Activated naive CD4-positive, alpha-beta T cell treated with anti-CD3 and anti-CD28 coated beads, Interleukin-2, amount 10 ng/mL, durations not matched to agents 7 days and 5 days (primary cell): ENCODE data around the gene SH3D21.

ENCODE experiments used
- CTCF ChIA-PET: fragments of 350-600 bp; sonication (Branson Sonifier 250); formaldehyde crosslinking; loops from one replicate; lab custom pipeline; 2021; ENCODE audit warnings: antibody characterized with exemption; lab: Charles Lee
- DNase-seq: peaks from one replicate; pipeline ENCODE4 v3.0.0-alpha.2; 2020
- H3K27ac Mint-ChIP-seq: one replicate; pipeline ENCODE4 v1.8.0; 2021; ENCODE audit warnings: mild to moderate bottlenecking, moderate library complexity, mixed read lengths
- H3K27me3 Mint-ChIP-seq: one replicate; pipeline ENCODE4 v1.8.0; 2021; ENCODE audit warnings: mild to moderate bottlenecking, mixed read lengths
- H3K36me3 Mint-ChIP-seq: one replicate; pipeline ENCODE4 v1.8.0; 2021; ENCODE audit warnings: mixed read lengths
- H3K4me1 Mint-ChIP-seq: one replicate; pipeline ENCODE4 v1.8.0; 2021; ENCODE audit warnings: mixed read lengths
- H3K4me3 Mint-ChIP-seq: one replicate; pipeline ENCODE4 v1.8.0; 2021; ENCODE audit warnings: mild to moderate bottlenecking, moderate library complexity, mixed read lengths
- H3K9me3 Mint-ChIP-seq: one replicate; pipeline ENCODE4 v1.8.0; 2021; ENCODE audit warnings: mixed read lengths

Gene SH3D21

GRCh38 chr1:36285443-36286101, 20.6 kb upstream of the SH3D21 start:
- peak; percentile 77 for DNase-seq
- Mint-ChIP-seq H3K4me1 (peaks cover 18% of the 10 kb centered on the region), H3K36me3 (peaks cover 58% of the 10 kb centered on the region), H3K27ac (peak overlapping the region; percentile 83), H3K27me3 (no peaks in the 10 kb centered on the region), H3K9me3 (no peaks in the 10 kb centered on the region), H3K4me3 (no peak overlapping the region)
- CTCF ChIA-PET, result interaction anchor here (0.5 to 4.1 kb wide), 32 partner anchors 8 to 230 kb away, joined by 3 to 54 read pairs (median 4); partner anchors contain the start of genes THRAP3 and TRAPPC3

GRCh38 chr1:36286802-36287201, 19.4 kb upstream of the SH3D21 start:
- no peak overlapping the region for H3K27ac Mint-ChIP-seq
- H3K9me3 Mint-ChIP-seq, result no peaks in the 10 kb centered on the region
- H3K27me3 Mint-ChIP-seq, result no peaks in the 10 kb centered on the region
- CTCF ChIA-PET, result interaction anchor here (1.2 to 4.1 kb wide), 5 partner anchors 12 to 187 kb away, joined by 3 to 54 read pairs (median 4); partner anchors contain the start of gene TRAPPC3
- H3K36me3 Mint-ChIP-seq, result peaks cover 69% of the 10 kb centered on the region
- no peak for DNase-seq
- H3K4me1 Mint-ChIP-seq, result peaks cover 15% of the 10 kb centered on the region
- H3K4me3 Mint-ChIP-seq, result no peak overlapping the region

GRCh38 chr1:36287595-36287994, 18.6 kb upstream of the SH3D21 start:
- Mint-ChIP-seq H3K4me3 (no peak overlapping the region), H3K36me3 (peaks cover 71% of the 10 kb centered on the region), H3K27me3 (no peaks in the 10 kb centered on the region), H3K27ac (no peak overlapping the region), H3K9me3 (no peaks in the 10 kb centered on the region), H3K4me1 (peaks cover 15% of the 10 kb centered on the region)
- CTCF ChIA-PET, result interaction anchor here (1.2 to 4.1 kb wide), 5 partner anchors 11 to 188 kb away, joined by 3 to 54 read pairs (median 4); partner anchors contain the start of gene TRAPPC3
- DNase-seq, result no peak

GRCh38 chr1:36295390-36295789, 10.8 kb upstream of the SH3D21 start:
- no peak overlapping the region for H3K27ac Mint-ChIP-seq
- DNase-seq, result no peak
- peaks cover 60% of the 10 kb centered on the region for H3K36me3 Mint-ChIP-seq
- no peaks in the 10 kb centered on the region for H3K9me3 Mint-ChIP-seq
- no peak overlapping the region for H3K4me3 Mint-ChIP-seq
- H3K27me3 Mint-ChIP-seq, result no peaks in the 10 kb centered on the region
- CTCF ChIA-PET, result interaction anchor here (0.6 kb wide), 1 partner anchor 233 kb away, joined by 4 read pairs; no protein-coding TSS in a partner anchor
- peaks cover 8% of the 10 kb centered on the region for H3K4me1 Mint-ChIP-seq

GRCh38 chr1:36297062-36297461, 9.1 kb upstream of the SH3D21 start:
- Mint-ChIP-seq H3K27me3 (no peaks in the 10 kb centered on the region), H3K9me3 (no peaks in the 10 kb centered on the region), H3K36me3 (peaks cover 58% of the 10 kb centered on the region), H3K4me1 (peaks cover 8% of the 10 kb centered on the region), H3K4me3 (no peak overlapping the region), H3K27ac (no peak overlapping the region)
- DNase-seq, result no peak
- CTCF ChIA-PET, result no interaction called here

GRCh38 chr1:36298640-36299039, 7.5 kb upstream of the SH3D21 start:
- H3K27ac Mint-ChIP-seq, result no peak overlapping the region
- H3K36me3 Mint-ChIP-seq, result peaks cover 56% of the 10 kb centered on the region
- no peaks in the 10 kb centered on the region for H3K27me3 Mint-ChIP-seq
- no peaks in the 10 kb centered on the region for H3K9me3 Mint-ChIP-seq
- DNase-seq, result no peak
- H3K4me3 Mint-ChIP-seq, result no peak overlapping the region
- CTCF ChIA-PET, result interaction anchor here (0.8 to 1.0 kb wide), 2 partner anchors 11 to 201 kb away, joined by 3 to 4 read pairs; no protein-coding TSS in a partner anchor
- peaks cover 13% of the 10 kb centered on the region for H3K4me1 Mint-ChIP-seq

- Mint-ChIP-seq H3K9me3 (no peaks in the 10 kb centered on the region), H3K27me3 (no peaks in the 10 kb centered on the region), H3K4me1 (peaks cover 16% of the 10 kb centered on the region), H3K36me3 (peaks cover 48% of the 10 kb centered on the region), H3K4me3 (no peak overlapping the region), H3K27ac (peak overlapping the region; percentile 8)
- CTCF ChIA-PET, result interaction anchor here (0.7 to 2.2 kb wide), 9 partner anchors 8 to 151 kb away, joined by 3 to 7 read pairs (median 4); partner anchors contain the start of gene TRAPPC3
- DNase-seq, result no peak
Measured at GRCh38 chr1:36300526-36300925, 5.6 kb upstream of the SH3D21 start.

GRCh38 chr1:36301220-36301619, 4.9 kb upstream of the SH3D21 start:
- CTCF ChIA-PET, result interaction anchor here (1.4 to 2.2 kb wide), 2 partner anchors 121 to 152 kb away, joined by 5 to 7 read pairs; partner anchors contain the start of gene TRAPPC3
- H3K36me3 Mint-ChIP-seq, result peaks cover 43% of the 10 kb centered on the region
- no peak overlapping the region for H3K4me3 Mint-ChIP-seq
- peaks cover 23% of the 10 kb centered on the region for H3K4me1 Mint-ChIP-seq
- H3K27me3 Mint-ChIP-seq, result no peaks in the 10 kb centered on the region
- no peak for DNase-seq
- no peak overlapping the region for H3K27ac Mint-ChIP-seq
- no peaks in the 10 kb centered on the region for H3K9me3 Mint-ChIP-seq

GRCh38 chr1:36303244-36303643, 2.9 kb upstream of the SH3D21 start:
- DNase-seq, result no peak
- H3K9me3 Mint-ChIP-seq, result no peaks in the 10 kb centered on the region
- H3K36me3 Mint-ChIP-seq, result peaks cover 34% of the 10 kb centered on the region
- no peak overlapping the region for H3K27ac Mint-ChIP-seq
- H3K4me3 Mint-ChIP-seq, result no peak overlapping the region
- CTCF ChIA-PET, result no interaction called here
- no peaks in the 10 kb centered on the region for H3K27me3 Mint-ChIP-seq
- peaks cover 35% of the 10 kb centered on the region for H3K4me1 Mint-ChIP-seq

GRCh38 chr1:36303650-36304360, 2.4 kb upstream of the SH3D21 start:
- no peak for DNase-seq
- Mint-ChIP-seq H3K9me3 (no peaks in the 10 kb centered on the region), H3K27me3 (no peaks in the 10 kb centered on the region), H3K4me1 (peaks cover 35% of the 10 kb centered on the region), H3K4me3 (no peak overlapping the region), H3K36me3 (peaks cover 33% of the 10 kb centered on the region), H3K27ac (no peak overlapping the region)
- CTCF ChIA-PET, result no interaction called here

- CTCF ChIA-PET, result no interaction called here
- Mint-ChIP-seq H3K4me3 (no peak overlapping the region), H3K4me1 (peaks cover 37% of the 10 kb centered on the region), H3K36me3 (peaks cover 33% of the 10 kb centered on the region), H3K9me3 (no peaks in the 10 kb centered on the region), H3K27me3 (no peaks in the 10 kb centered on the region), H3K27ac (peak overlapping the region; percentile 49)
- no peak for DNase-seq
Measured at GRCh38 chr1:36304521-36304920, 1.6 kb upstream of the SH3D21 start.

- no peaks in the 10 kb centered on the region for H3K27me3 Mint-ChIP-seq
- peaks cover 34% of the 10 kb centered on the region for H3K4me1 Mint-ChIP-seq
- H3K4me3 Mint-ChIP-seq, result peak overlapping the region; percentile 90
- DNase-seq, result no peak
- CTCF ChIA-PET, result interaction anchor here (1.0 to 2.2 kb wide), 7 partner anchors 13 to 155 kb away, joined by 3 to 7 read pairs (median 5); partner anchors contain the start of gene TRAPPC3
- H3K9me3 Mint-ChIP-seq, result no peaks in the 10 kb centered on the region
- peaks cover 30% of the 10 kb centered on the region for H3K36me3 Mint-ChIP-seq
- H3K27ac Mint-ChIP-seq, result peak overlapping the region; percentile 39
Measured at GRCh38 chr1:36304970-36305914, 926 bp upstream of the SH3D21 start.

- no peak overlapping the region for H3K27ac Mint-ChIP-seq
- CTCF ChIA-PET, result interaction anchor here (1.0 to 2.2 kb wide), 11 partner anchors 10 to 156 kb away, joined by 3 to 7 read pairs (median 4); partner anchors contain the start of gene TRAPPC3
Measured at GRCh38 chr1:36305915-36306209, 306 bp upstream of the SH3D21 start.

More at GRCh38 chr1:36305915-36306209, 306 bp upstream of the SH3D21 start:
- no peaks in the 10 kb centered on the region for H3K9me3 Mint-ChIP-seq
- H3K36me3 Mint-ChIP-seq, result peaks cover 26% of the 10 kb centered on the region
- peak overlapping the region; percentile 90 for H3K4me3 Mint-ChIP-seq
- H3K4me1 Mint-ChIP-seq, result peaks cover 34% of the 10 kb centered on the region
- no peaks in the 10 kb centered on the region for H3K27me3 Mint-ChIP-seq
- no peak for DNase-seq
